Measurements from ENCODE around the gene ZNF419.
"Not testable (repeated sequence)": the region's sequence is repeated elsewhere in the genome, so short reads cannot be mapped to it uniquely, and the experiment has no call there.

GRCh38 chr19:57499680-57500395 is 12.3 kb downstream of the ZNF419 start, which contains the start of gene ZNF773:
- TF ChIP-seq, protein P1, sequence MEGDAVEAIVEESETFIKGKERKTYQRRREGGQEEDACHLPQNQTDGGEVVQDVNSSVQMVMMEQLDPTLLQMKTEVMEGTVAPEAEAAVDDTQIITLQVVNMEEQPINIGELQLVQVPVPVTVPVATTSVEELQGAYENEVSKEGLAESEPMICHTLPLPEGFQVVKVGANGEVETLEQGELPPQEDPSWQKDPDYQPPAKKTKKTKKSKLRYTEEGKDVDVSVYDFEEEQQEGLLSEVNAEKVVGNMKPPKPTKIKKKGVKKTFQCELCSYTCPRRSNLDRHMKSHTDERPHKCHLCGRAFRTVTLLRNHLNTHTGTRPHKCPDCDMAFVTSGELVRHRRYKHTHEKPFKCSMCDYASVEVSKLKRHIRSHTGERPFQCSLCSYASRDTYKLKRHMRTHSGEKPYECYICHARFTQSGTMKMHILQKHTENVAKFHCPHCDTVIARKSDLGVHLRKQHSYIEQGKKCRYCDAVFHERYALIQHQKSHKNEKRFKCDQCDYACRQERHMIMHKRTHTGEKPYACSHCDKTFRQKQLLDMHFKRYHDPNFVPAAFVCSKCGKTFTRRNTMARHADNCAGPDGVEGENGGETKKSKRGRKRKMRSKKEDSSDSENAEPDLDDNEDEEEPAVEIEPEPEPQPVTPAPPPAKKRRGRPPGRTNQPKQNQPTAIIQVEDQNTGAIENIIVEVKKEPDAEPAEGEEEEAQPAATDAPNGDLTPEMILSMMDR (IDR thresholded peaks at IDR 0.05 in 8 of 11, conservative IDR thresholded peaks at IDR 0.05 in 3 of 11): not testable (repeated sequence)
- TF ChIP-seq POLR2A (IDR thresholded peaks at IDR 0.05): peak in 2 of 3 donors; percentile 26 to 43
- peak; percentile 96 for TF ChIP-seq POLR2AphosphoS5 (IDR thresholded peaks at IDR 0.05)
